Measurements from ENCODE around the gene HHIPL2.

DNA sequence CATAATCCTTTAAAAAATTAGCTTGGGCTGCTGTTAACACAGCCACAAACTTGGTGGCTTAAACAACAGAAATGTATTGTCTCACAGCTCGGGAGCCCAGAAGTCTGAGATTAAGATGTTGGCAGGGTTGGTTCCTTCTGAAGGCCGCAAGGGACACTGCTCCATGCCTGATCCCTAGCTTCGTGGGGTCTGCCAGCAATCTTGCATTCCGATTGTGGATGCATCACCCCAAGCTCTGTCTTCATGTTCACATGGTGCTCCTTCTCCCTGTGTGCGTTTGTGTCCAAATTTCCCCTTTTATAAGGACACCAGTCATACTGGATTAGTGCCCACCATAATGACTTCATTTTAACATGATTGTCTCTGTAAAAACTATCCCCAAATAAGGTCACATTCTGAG lies 5.0 kb upstream of the HHIPL2 start:
- TF ChIP-seq CTCF (IDR thresholded peaks at IDR 0.05) (no peak), POLR2A (IDR thresholded peaks at IDR 0.05) (no peak)

Data from uterus (tissue), 2 donors.